ENCODE data around the gene SNRNP200.

The SNRNP200 gene

GRCh38 chr2:96287273-96287856 is 18.0 kb downstream of the SNRNP200 start:
- TF ChIP-seq EZH2phosphoT487 (IDR thresholded peaks at IDR 0.05; ENCODE audit: low read length): no peak
- TF ChIP-seq EZH2 (optimal IDR thresholded peaks at IDR 0.05; ENCODE audit: low read depth, low read length): no peak
- TF ChIP-seq, protein P1, sequence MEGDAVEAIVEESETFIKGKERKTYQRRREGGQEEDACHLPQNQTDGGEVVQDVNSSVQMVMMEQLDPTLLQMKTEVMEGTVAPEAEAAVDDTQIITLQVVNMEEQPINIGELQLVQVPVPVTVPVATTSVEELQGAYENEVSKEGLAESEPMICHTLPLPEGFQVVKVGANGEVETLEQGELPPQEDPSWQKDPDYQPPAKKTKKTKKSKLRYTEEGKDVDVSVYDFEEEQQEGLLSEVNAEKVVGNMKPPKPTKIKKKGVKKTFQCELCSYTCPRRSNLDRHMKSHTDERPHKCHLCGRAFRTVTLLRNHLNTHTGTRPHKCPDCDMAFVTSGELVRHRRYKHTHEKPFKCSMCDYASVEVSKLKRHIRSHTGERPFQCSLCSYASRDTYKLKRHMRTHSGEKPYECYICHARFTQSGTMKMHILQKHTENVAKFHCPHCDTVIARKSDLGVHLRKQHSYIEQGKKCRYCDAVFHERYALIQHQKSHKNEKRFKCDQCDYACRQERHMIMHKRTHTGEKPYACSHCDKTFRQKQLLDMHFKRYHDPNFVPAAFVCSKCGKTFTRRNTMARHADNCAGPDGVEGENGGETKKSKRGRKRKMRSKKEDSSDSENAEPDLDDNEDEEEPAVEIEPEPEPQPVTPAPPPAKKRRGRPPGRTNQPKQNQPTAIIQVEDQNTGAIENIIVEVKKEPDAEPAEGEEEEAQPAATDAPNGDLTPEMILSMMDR (IDR thresholded peaks at IDR 0.05; ENCODE audit: low read length): no peak
- no peak overlapping the region for H3K9ac ChIP-seq (ENCODE audit: low read length)
- H3K27ac ChIP-seq (ENCODE audit: low read length): no peak overlapping the region
- H3K4me2 ChIP-seq (ENCODE audit: low read depth, low read length): no peak overlapping the region
- no peaks in the 10 kb centered on the region for H3K9me3 ChIP-seq (replicated peaks; ENCODE audit: insufficient read depth, low read length)
- H3K36me3 ChIP-seq (replicated peaks; ENCODE audit: insufficient read depth, low read length): peaks cover 18% of the 10 kb centered on the region; the same call in 1 of the 2 replicates
- no peaks in the 10 kb centered on the region for H3F3A ChIP-seq (ENCODE audit: insufficient read depth, low read length)
- no peak overlapping the region for H3K4me3 ChIP-seq (ENCODE audit: low read length)
- no peak overlapping the region for H2AFZ ChIP-seq (ENCODE audit: low read length)
- no peaks in the 10 kb centered on the region for H3K9me2 ChIP-seq (replicated peaks; ENCODE audit: insufficient read depth, low read length)
- DNase-seq: no peak
- no peaks in the 10 kb centered on the region for H4K20me1 ChIP-seq (ENCODE audit: insufficient read depth, low read length)
- no peaks in the 10 kb centered on the region for H3K4me1 ChIP-seq (ENCODE audit: low read length)
- H3K27me3 ChIP-seq (replicated peaks; ENCODE audit: insufficient read depth, low read length): no peaks in the 10 kb centered on the region
- H3K79me2 ChIP-seq (ENCODE audit: low read length): no peaks in the 10 kb centered on the region

GRCh38 chr2:96276787-96277499 is 28.4 kb downstream of the SNRNP200 start:
- no peak overlapping the region for H3K9ac ChIP-seq (ENCODE audit: low read length)
- no peaks in the 10 kb centered on the region; the same call in 1 of the 2 replicates for H3K79me2 ChIP-seq (ENCODE audit: low read length)
- TF ChIP-seq EZH2phosphoT487 (IDR thresholded peaks at IDR 0.05; ENCODE audit: low read length) (no peak), EZH2 (optimal IDR thresholded peaks at IDR 0.05; ENCODE audit: low read depth, low read length) (no peak)
- TF ChIP-seq, protein P1 (IDR thresholded peaks at IDR 0.05; ENCODE audit: low read length): no peak
- H3K36me3 ChIP-seq (replicated peaks; ENCODE audit: insufficient read depth, low read length): peaks cover 12% of the 10 kb centered on the region; the same call in 1 of the 2 replicates
- H3K9me2 ChIP-seq (replicated peaks; ENCODE audit: insufficient read depth, low read length): no peaks in the 10 kb centered on the region
- no peak overlapping the region for H3K4me3 ChIP-seq (ENCODE audit: low read length)
- H3F3A ChIP-seq (ENCODE audit: insufficient read depth, low read length): peaks cover 17% of the 10 kb centered on the region
- H3K27me3 ChIP-seq (replicated peaks; ENCODE audit: insufficient read depth, low read length): no peaks in the 10 kb centered on the region
- no peak for DNase-seq
- no peak overlapping the region for H2AFZ ChIP-seq (ENCODE audit: low read length)
- no peak overlapping the region for H3K4me2 ChIP-seq (ENCODE audit: low read depth, low read length)
- H3K27ac ChIP-seq (ENCODE audit: low read length): no peak overlapping the region
- H3K4me1 ChIP-seq (ENCODE audit: low read length): no peaks in the 10 kb centered on the region
- no peaks in the 10 kb centered on the region for H4K20me1 ChIP-seq (ENCODE audit: insufficient read depth, low read length)
- no peaks in the 10 kb centered on the region for H3K9me3 ChIP-seq (replicated peaks; ENCODE audit: insufficient read depth, low read length)

- Histone ChIP-seq H3K9me3 (replicated peaks; ENCODE audit: insufficient read depth, low read length) (no peaks in the 10 kb centered on the region), H3K4me1 (ENCODE audit: low read length) (no peaks in the 10 kb centered on the region), H3F3A (ENCODE audit: insufficient read depth, low read length) (peaks cover 17% of the 10 kb centered on the region), H2AFZ (ENCODE audit: low read length) (no peak overlapping the region), H3K9ac (ENCODE audit: low read length) (no peak overlapping the region), H3K36me3 (replicated peaks; ENCODE audit: insufficient read depth, low read length) (peaks cover 6% of the 10 kb centered on the region; the same call in 1 of the 2 replicates), H3K4me2 (ENCODE audit: low read depth, low read length) (no peak overlapping the region), H3K9me2 (replicated peaks; ENCODE audit: insufficient read depth, low read length) (no peaks in the 10 kb centered on the region), H3K79me2 (ENCODE audit: low read length) (no peaks in the 10 kb centered on the region; the same call in 1 of the 2 replicates), H4K20me1 (ENCODE audit: insufficient read depth, low read length) (no peaks in the 10 kb centered on the region), H3K27ac (ENCODE audit: low read length) (no peak overlapping the region), H3K27me3 (replicated peaks; ENCODE audit: insufficient read depth, low read length) (no peaks in the 10 kb centered on the region), H3K4me3 (ENCODE audit: low read length) (no peak overlapping the region)
- no peak for DNase-seq
- TF ChIP-seq EZH2 (optimal IDR thresholded peaks at IDR 0.05; ENCODE audit: low read depth, low read length): no peak
- no peak for TF ChIP-seq EZH2phosphoT487 (IDR thresholded peaks at IDR 0.05; ENCODE audit: low read length)
- TF ChIP-seq, protein P1 (IDR thresholded peaks at IDR 0.05; ENCODE audit: low read length): no peak
These were observed 30.8 kb downstream of the SNRNP200 start for GRCh38 chr2:96274355-96275056.
